Ammon's horn (tissue), 1 donor: ENCODE measurements around the gene CAPZA1.

ENCODE experiments used
- DNase-seq: peaks from one replicate; pipeline ENCODE4 v3.0.0-alpha.2; 2016; ENCODE audit warnings: low spot score

Gene CAPZA1

DNA sequence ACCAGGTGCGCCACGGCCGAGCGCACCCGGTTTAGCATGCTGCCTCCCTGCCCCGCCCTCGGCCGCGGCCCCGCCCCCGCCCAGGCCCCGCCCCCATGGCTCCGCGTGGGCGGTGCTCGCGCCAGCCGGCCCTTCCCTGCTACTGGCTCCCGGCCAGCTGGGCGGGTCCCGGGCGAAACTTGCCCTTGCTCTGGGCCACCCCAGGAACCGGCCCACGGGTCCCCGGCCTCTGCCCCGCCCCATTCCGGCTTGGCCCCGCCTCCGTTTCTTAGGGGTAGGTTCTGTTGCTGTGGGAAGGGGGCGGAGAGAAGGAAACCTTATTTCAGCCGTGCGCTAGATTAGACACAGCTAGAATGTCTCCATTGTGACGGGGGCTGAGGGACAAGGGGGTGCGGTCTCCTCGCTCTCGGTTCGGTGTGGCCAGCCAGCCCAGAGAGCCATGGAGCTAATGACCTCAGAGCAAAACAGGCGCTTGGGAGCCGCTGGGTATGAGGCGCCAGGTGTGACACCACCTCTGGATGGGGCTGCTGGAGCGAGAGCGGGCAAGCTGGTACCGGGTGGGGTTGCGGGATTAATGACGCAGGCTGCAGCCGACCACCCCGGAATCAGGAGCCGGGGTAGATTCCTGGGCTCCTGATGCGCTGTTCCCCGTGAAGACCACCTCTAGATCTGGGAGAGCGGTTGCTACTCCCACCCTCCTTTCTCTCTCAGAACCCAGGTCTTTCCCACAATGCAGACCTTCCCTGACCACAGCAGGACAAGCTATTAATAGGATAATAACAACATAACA, 95.8 kb downstream of the CAPZA1 start, which contains the start of gene PPM1J:
Gene PPM1J, minus strand, starts transcription at position 69 of the 790 bp plus-strand sequence. Its CDS starts 31 bp downstream, at position 38.
- DNase-seq, result peak; percentile 84

DNA sequence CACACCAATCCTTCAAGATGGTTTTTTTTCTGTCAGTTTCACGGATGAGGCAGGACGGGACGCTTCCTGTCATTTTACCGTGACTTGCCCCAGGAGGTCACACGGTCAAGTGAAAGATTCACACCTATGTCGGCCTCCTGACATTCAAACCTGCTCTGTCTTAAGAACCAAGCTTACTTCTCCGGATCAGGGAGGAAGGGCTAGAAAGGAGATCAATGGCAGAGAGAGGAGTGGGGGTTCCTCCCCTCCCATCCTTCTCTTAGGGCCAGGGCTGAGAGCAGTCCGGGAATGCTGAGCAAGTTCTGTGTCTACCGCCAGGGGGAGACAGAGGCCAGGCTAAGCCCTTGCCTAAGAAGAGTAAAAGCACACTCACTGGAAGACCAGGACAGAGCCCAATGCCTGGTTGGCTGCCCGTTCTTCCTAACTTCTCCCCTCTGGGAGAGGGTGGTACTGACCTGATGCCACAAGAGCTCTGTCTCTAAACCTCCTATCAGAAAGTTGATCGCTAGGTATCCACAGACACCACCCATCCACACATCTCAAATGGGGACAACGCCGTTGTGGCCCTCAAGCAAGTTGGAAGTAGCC, 96.6 kb downstream of the CAPZA1 start:
- peak; percentile 97 for DNase-seq

DNA sequence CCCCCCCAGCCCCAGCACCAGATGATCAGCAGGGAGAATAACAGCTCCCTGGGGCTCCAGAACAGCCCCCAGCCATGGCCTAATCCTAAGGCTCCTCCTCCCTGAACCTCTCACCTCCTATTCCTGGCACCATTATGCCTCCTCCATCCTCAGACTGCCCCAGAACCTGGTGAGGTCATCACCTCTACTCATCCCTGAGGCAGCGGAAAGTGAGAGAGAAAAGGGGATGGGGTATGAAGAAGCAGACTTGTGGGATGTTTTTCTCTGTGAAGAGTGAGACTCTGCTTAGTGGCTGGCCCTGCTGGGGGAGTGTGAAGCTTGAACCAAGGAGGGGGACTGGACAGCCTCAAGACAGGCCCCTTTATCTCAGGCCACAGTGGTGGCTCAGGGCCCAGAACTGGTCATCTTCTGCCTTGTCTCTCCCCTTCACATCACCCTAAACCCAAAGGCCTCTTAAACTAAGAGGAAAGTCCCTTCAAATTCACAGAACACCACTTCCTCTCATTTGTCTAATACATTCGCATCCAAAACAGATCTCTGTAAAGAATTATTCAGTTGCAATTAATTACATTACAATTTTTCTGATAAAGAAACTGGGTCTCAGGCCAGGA, 97.7 kb downstream of the CAPZA1 start:
- DNase-seq, result no peak

DNA sequence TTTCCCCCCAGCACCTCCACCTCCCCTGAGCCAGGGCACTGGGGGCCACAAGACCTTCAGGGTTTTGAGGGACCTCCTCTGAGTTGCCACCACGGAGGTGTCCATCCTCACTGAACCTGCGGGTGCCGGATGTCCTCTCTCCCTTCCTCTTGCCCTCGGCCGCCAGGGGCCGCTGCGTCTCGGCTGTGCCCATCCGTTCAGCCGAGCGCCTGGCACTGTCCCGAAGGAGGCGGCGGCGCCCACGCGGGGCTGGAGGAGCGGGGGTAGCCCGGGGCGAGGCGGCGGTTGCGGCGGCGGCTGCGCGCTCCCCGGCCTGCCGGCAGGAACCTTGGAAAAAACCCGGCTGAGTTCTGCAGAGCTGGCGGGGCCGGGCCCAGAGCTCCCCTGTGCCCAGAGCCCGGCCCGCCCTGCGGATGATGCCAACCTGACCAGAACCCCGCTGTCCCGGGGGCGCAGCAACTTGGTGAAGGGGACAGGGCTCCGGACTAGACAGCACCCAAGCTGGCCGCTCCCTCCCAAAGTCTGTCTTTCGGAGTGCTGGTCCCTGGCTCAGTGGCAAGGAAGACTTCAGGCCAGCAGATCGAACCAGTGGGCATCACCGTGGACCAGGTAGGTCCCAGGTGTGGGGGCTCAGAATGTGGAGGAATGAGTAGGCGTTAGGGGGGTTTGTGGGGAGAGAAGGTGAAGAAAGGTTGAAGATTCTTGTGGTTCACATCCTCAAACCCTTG, 99.2 kb downstream of the CAPZA1 start:
- DNase-seq, result peak; percentile 86

DNA sequence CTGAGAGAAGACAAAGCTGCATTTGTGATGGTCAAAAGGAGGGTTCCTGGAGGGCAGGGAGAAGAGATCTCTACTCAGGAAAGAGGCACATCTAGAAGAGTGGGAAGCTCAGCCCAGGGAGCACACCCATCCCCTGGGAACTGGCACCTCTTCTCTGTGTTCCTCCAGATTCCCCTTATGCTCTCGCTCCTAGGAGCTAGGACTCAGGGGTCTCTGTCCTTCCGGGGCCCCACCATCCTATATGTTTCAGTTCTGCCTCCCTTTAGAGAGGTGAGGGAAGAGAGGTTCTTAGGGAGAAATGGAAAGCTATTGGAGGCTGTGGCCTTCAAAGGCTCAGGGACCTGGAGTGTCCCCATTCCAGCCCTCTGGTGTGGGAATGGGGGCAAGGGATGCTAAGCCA, 100.1 kb downstream of the CAPZA1 start:
- DNase-seq, result no peak

DNA sequence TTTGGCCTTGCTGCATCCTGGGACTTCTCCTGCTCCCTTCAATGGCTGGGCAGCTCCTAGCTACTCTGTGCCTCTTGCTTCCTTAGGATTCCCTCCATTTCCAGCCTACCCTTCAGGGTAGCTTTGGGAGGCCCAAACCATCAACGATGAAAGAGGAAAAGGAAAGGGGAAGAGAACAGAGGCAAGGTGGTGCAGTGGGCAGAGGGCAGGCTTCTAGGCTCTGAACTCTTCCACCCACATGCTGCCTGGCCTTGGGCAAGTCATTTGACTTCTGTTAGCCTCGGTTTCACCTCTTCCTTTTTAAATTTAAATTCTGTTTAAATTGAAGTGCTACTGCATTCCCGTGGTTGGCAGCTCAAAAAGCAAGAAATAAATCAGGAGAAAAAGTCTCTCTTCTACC, 101.2 kb downstream of the CAPZA1 start:
- no peak for DNase-seq
